HG03025 (cell line): ENCODE data around the gene PSAP.
"Not testable (repeated sequence)": the region's sequence is repeated elsewhere in the genome, so short reads cannot be mapped to it uniquely, and the experiment has no call there.

Source experiments
- ATAC-seq: cut with Tn5 transposase; IDR thresholded peaks from one replicate; pipeline ENCODE4 v1.9.1; 2021; ENCODE audit warnings: mild to moderate bottlenecking, moderate library complexity; ENCODE audit not compliant: unreplicated experiment, low FRiP score

Gene PSAP

GRCh38 chr10:71874680-71875354, 23.8 kb upstream of the PSAP start:
- ATAC-seq, result not testable (repeated sequence)

- ATAC-seq, result peak; percentile 81
Measured at GRCh38 chr10:71873582-71874211, 22.6 kb upstream of the PSAP start.

- ATAC-seq, result not testable (repeated sequence)
Measured at GRCh38 chr10:71869601-71870000, 18.6 kb upstream of the PSAP start.

DNA sequence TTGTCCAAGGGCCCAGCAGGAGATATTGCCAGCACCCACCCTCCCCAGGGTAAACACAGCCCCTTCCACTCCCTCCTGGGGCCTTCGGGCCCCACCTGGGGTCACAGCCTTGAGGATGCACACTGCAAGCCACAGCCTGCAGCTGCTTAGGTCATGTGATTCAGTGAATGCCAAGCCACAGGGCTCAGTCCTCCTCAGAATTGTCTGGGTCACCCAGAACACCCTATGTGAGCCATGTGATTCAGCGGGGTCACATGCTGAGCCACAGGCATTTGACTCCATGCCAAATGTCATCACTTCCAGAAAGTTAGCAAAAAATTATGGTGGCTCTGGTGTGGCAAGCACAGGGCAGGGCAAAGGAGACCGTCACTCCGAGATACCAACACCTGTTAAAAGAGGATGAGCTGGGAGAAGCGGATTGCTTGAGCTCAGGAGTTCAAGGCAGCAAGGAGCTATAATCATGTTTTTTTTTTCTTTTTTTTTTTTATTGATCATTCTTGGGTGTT, 17.2 kb upstream of the PSAP start:
- ATAC-seq, result no peak

- ATAC-seq, result no peak
Measured at GRCh38 chr10:71865561-71866041, 14.6 kb upstream of the PSAP start.

- ATAC-seq, result no peak
Measured at GRCh38 chr10:71864911-71865361, 13.9 kb upstream of the PSAP start.

DNA sequence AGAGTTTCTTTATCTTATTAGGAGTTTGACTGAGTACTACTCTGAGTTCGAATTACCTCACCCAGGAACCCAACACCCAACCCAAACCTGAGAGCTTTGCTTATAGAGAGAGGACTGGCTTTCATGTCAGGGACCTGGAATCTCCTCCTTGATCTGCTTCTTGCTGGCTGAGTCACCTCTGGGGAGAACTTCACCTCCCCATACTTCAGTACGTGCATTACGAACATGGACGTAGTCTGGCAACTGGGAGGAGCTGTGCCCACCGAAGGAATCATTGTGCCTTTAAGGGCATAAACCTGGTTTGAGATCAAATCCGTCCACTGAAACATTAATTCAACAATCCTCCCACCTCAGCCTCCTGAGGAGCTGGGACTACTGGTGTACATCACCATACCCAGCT, 12.2 kb upstream of the PSAP start:
- no peak for ATAC-seq

DNA sequence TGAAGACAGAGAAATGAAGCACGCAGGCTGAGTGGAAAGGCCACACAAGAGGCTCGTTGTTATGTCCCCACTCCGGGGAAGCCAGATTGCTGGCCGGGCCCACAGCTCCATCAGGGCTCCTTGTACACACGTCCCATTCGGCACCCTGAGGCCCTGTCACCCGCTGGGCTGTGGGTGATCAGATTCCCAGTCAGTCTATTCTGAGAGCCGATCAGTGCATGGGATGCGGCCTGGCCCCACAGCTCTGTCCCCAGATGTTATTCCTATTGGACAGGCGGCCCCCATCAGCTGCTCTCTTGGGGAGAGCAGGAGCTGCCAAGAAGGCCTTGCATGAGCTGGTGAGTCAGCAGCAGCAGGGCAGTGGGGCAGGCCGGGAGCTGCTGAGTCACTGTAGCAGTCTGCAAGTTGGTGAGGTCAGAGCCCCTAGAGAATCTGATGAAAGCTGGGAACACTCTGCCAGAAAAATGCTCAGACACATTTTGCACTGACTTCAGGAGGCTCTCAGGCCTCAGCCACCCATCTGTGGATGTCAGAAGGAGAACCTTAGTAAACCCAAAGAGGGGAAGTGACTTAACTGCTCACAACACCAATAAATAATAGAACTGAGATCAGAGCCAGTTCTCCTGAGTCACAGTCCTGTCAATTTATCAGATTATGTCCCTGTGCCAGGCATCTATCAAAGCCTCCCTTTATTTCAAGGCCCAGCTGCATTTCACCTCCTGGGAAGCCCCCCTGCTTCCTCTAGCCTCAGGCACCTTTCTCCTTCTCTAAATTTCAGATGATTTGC, 9.4 kb upstream of the PSAP start:
- no peak for ATAC-seq

DNA sequence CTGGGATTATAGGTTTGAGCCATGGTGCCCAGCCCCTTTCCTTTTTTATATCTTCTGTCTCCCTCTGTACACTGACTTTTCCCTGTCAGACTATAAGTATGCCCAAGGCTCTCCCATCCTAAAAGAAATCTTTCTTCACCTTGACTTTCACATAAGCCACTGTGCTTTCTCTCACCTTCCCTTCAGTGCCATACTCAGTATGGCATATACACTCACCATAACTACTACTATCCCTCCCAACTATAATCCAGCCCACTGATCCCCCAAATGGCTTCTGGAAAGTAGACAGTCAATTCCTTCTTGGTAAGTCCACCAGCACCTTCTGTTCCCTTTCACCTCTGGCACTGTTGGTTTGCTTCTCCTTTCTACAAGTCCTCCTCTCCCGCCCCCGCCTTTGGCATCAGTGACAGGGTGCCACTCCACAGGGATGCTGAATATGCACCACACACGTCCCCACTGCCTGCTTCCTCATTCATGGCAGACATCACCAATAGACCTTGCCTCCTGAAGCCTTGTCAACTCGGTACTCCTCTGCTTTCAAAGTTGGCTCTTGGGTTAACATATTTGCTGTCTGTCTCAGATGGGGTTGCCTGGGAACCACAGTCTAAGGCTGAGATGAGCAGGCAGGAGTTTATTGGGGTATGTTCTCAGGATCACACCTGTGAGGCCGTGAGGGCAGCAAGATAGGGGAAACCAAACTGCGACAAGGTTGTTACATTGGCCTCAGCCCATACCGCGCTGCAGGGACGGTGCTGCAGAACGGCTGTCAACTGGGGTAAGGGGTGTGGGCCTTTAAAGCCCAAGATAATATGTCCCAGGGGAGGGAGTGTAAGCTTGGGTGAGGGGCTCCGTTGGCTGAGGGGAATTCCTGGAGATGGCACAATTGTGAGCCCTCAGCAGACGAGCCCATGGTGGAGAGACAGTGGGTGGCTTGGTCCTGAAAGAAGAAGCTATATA, 7.2 kb upstream of the PSAP start:
- no peak for ATAC-seq

DNA sequence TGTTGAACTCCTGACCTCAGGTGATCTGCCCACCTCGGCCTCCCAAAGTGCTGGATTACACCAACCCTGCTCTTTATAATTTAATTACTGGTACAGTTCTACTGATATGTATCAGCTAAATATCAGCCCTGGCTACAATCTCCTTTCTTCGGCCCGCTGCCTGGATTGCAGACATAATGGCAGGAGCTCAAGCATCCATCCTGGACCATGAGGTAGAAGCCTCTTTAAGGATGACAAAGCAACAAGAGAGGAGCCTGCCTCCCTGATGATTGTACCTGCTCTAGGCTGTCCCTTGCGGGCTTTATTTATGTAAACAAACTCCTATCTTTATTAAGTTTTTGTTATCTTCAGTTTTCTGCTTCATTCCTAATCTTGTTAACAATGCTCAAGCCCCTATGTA, 5.6 kb upstream of the PSAP start:
- no peak for ATAC-seq

GRCh38 chr10:71854031-71854430, 3.0 kb upstream of the PSAP start:
- ATAC-seq, result no peak

DNA sequence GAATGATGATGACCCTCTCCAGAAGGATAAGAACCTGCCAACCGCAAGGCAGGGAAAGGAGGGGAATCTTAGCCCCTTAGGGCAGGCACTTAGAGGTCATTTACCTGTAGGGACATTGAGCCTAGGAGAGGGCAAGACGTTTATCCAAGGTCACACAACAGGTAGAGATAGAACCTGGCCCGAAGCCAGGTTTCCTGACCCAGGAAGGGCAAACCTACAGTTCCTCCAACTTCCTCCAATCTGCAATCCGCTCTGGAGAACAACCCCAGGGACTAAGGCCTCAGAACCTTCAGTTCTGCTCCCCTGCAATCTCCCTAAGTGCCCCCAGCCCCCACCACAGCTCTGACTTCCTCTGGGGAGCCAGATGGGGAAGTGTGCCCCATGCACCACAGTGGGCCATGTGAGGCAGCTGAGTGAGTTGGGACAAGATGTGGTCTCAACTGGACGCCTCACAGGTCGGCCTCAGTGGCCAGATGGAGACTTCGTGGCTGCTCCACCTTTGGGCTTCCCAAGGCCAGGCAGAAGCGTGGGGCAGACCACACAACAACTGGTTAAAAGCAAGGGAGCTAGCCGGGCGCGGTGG, 1.4 kb upstream of the PSAP start:
- ATAC-seq, result no peak

DNA sequence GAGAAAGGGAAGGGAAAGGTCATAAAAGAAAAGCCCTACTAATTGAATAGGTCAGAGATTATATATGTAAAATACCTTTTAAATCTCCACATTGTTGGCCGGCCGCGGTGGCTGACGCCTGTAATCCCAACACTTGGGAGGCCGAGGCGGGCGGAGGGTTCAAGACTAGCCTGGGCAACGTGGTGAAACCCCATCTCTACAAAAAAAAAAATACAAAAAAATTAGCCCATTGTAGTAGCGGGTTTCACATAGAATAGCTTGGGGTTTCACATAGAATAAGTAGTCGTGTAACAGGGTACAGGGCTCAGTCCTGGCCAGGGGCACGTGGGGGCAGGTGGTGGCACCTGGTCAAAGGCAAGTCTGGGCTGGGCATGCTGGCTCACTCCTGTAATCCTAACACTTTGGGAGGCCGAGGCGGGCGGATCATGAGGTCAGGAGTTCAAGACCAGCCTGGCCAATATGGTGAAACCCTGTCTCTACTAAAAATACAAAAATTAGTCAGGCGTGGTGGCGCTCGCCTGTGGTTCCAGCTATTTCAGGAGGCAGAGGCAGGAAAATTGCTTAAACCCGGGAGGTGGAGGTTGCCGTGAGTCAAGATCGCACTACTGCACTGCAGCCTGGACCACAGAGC, 529 bp upstream of the PSAP start:
- not testable (repeated sequence) for ATAC-seq

GRCh38 chr10:71850021-71850742, 869 bp downstream of the PSAP start:
- no peak for ATAC-seq

DNA sequence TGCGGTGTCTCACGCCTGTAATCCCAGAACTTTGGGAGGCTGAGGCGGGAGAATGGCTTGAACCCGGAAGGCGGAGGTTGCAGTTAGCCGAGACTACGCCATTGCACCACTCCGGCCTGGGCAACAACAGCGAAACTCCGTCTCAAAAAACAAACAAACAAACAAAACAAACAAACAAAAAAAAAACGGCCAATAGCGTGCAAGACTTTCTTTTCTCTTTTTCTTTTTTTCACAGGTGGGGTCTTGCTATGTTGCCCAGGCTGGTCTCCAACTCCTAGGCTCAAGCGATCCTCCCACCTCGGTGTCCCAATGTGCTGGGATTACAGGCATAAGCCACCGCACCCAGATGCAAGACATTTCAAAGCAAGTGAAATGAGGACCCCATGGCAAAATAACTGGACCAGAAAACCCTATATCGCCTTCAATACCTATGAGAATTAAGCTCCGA, 1.6 kb downstream of the PSAP start:
- ATAC-seq, result no peak

GRCh38 chr10:71848325-71849275, 2.5 kb downstream of the PSAP start:
- ATAC-seq, result no peak

DNA sequence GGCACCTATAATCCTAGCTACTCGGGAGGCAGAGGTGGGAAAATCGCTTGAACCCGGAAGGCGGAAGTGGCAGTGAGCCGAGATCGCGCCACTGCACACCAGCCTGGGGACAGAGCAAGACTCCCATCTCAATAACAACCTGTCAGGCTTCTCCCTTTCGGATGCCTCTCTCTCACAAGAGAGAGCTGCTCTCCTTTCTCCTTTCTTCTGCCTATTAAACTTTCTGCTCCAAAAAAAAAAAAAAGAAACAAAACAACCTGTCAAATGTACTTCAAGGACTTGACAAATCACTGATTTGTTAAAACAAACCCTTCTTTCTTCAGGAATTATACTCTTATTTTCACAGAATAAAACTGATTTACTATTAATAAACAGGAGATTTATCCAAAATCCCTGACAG, 3.6 kb downstream of the PSAP start:
- no peak for ATAC-seq
